IPS DF 4.7 (cell line): Measurements from ENCODE around the gene NCOA1.
"Not testable (repeated sequence)": the region's sequence is repeated elsewhere in the genome, so short reads cannot be mapped to it uniquely, and the experiment has no call there.

Experiments
- DNase-seq: peaks from one replicate; pipeline ENCODE4 v3.0.0-alpha.2; 2013; ENCODE audit warnings: low spot score; ENCODE audit errors: extremely low read depth

Gene NCOA1

DNA sequence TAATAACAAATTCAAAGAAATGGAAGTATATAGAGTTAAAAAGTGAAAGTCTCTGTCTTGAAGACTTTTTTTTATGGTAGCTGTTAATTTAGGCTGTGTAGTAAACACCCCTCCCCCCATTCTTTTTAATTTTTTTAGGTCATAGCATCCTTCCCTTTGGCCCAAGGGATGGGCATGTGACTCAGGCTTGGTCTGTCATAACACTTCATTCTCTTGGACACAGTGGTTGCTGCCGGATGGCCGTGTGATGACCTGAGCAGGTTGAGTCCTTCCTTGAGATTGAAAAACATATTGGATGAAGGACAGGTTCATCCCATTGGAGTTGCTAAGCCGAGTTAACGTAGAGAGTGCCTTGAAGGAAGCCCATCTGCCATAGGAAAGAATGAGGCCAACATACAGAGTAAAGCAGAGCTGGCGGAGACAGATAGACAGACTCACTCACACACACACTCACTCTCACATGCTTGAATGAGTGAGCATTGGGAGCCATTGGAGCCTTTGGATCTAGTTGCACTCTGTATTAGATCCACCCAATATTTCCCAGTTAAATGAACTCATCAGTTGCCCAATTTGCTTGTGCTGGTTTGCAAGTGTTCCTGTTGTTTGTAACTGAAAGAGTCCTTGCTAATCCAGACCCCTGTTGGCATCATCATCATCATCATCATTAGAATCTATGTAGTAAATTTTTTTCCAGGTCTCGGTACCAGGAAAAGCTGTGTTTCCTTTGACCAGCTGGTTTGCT lies 14.7 kb downstream of the NCOA1 start:
- no peak for DNase-seq

DNA sequence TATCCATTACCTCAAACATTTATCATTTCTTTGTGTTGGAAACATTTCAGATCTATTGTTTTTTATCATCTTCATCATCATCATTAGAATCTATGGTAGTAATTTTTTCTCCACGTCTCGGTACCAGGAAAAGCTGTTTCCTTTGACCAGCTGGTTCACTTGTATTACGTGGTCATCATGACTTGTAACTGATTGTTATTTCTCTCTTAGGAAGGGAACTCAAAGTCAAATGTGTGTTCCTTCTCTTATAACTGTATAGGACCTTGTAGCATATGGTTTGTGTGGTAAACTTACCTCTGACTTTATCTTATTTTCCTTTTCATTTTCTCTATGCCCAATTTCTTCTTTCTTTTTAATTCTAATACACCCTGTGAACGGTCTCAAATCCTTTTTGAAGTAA lies 16.5 kb downstream of the NCOA1 start:
- no peak for DNase-seq

DNA sequence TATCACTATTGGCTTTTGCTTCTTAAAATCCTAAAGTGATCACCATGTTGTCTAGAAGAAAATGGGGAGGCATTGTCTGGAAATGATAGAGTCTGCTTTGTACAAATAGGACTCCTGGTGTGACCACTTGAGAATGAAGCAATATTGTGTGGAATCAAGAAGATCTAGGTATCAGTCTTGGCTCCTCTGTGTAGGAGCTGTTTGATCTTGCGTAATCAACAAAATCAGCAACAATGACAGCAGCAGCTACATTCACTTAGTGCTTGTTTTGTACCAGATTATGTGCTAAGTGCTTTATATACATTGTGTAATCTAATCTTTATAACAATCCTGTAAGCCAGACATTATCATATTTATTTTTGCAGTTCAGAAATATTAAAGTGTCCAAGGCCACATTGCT lies 17.8 kb downstream of the NCOA1 start:
- no peak for DNase-seq

DNA sequence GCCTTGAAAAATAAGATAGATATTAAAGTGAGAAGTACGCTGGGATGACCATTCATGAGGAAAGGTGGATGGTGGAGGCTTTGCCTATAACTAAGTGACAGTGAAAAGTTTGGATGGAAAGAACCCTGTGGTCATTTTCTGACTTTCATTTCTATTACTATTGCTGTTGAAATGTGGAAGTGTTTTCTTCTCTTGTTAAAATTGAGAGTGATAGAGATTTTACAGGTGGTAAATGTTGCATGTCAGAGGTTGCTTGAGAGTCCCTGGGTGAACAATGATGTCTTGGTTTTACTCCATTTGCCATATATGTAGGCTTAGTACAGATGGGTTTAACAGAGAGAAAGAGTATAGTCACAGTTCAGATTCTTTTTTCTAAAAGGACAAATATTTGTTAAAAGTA lies 18.4 kb downstream of the NCOA1 start:
- no peak for DNase-seq

DNA sequence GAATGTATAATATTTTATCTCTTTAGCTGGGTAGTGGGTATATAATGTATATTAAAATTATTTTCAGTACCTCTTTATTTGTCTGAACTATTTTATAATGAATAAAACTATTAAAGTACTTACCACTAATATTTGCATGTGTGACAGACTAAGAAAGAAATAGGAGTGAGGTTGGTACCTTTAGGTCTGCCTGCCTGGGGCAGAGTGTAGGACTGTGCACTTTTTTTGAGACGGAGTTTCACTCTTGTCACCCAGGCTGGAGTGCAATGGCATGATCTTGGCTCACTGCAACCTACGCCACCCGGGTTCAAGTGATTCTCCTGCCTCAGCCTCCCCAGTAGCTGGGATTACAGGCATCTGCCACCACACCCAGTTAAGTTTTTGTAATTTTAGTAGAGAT lies 18.8 kb downstream of the NCOA1 start:
- DNase-seq, result no peak

DNA sequence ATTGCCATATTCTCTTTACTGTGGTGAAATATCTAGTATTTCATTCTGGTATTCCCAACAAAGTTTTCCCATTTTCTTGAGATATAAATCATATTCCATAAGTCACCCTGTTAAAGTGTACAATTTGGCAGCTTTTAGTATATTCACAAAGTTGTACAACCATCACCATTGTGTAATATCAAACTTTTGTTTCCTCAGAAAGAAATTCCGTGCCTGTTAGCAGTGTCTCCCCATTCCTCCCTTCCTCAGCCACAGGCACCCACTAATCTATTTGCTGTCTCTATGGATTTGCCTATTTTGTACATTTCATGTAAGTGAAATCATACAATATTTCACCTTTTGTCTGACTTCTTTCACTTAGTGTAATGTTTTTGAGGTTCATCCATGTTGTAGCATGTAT lies 19.7 kb downstream of the NCOA1 start:
- DNase-seq, result no peak

DNA sequence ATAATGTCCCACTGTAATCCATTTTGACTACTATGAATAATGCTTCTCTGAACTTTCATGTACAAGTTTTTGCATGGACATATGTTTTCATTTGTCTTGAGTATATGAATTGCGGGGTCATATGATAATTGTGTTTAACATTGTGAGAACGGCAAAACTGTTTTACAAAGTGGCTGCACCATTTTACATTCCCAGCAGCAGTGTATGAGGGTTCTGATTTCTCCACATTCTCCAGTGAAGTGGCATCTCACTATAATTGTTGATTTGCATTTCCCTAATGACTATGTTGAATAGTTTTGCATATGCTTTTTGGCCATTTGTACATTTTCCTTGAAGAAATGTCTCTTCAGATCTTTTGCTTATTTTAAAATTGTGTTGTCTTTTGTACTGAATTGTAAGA lies 20.1 kb downstream of the NCOA1 start:
- DNase-seq, result no peak

DNA sequence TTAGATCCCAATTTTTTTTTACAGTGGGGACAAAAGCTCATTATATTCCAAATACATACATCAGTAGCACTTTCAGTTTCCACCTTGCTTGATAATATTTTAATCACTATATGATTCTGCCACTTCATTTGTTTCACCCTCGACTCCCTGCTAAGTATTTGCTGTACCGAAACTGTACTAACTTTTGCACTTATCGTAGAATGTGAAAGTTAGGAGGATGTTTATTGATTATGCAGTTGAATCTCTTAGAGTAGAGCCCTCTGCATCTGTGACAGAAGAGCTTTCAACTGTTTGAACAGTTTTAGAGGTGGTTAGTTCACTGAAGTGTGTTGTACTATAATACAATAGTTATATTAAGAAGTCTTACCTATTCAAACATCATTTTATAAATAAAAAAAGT lies 20.8 kb downstream of the NCOA1 start:
- DNase-seq, result no peak

DNA sequence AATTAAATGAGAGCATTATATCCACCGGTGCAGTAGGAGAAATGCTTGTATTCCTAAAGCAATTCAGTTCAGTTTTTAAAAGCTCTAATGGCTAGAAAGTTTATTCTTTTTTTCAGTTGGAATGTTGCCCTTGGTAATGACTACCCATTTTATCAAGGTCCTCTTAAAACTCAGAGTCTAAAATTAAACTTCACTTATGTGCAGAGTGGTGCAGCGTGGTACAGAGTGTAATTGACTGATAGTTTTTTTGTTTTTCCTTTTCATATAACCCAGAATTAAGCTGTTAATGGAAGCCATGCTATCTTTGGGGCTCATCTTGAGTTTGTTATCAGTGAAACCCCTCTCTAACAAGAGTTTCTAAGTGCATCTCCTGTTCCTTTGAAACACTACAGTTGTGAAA lies 21.4 kb downstream of the NCOA1 start:
- DNase-seq, result no peak

DNA sequence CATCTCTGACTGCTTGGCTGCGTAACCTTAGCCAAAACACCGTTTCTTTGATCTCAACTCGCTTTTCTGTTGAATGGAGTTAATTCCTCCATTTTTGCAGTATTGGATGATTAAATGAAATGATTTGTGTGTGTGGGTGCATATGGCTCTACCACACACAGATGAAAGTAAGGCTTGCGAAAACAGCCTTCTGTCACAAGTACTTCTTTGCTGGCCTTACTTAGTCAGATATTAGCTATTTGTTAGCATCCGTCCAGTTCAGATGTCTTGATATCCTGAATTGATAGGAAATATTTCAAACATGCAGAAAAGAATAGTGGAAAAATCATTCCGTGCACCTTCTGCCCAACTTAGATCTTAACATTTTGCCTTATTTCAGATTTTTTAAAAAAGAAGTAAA lies 21.8 kb downstream of the NCOA1 start:
- no peak for DNase-seq

DNA sequence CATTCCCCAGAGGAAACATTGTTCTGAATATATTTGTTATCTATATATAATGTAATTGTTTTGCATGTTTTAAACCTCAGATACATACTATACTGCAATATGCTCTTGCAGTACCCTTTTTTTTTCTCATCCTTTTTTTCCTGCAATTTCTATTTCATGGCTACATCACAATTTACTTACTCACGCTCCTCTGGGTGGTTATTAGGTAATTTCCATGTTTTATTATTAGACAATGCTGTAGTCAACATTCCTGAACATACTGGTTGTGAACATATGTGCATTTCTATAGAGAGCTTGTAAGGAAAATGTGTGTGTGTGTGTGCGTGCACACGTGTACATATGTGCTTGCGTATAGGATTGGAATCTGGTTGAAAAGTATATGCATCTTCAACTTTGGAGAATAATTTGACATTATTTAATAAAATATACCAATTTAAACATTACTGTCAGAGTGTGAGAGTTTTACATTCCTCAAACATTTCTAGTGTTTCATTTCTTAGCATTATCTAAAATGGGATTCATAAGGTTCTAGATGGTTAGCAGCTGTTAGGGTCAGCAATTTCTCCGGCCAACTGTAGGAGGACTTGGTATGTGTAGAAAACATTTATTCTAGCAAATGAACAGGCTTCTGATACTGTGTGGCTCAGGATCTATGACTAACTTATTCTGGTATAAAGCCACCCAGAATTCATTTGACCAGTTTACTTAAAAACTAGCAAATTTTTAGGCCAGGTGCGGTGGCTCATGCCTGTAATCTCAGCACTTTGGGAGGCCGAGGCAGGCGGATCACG lies 22.4 kb downstream of the NCOA1 start:
- no peak for DNase-seq

DNA sequence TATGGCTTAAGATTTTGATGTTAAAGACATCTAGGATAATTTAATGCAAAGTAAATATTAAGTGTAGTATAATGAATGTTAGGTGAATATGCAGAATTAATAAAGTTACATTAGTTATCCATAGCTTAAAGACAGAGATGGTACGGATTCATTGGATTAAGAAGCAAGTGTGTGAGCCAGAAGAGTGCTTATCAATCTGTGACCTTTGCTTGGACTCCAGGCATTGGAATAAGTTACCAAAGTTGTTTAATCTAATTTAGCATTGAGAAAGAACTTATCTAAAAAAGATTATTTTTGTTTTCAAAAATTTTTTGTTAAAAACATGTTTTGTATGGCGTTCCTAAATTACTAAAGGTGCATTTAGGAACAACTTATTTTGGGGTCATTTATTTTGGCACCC lies 23.8 kb downstream of the NCOA1 start:
- DNase-seq, result no peak

DNA sequence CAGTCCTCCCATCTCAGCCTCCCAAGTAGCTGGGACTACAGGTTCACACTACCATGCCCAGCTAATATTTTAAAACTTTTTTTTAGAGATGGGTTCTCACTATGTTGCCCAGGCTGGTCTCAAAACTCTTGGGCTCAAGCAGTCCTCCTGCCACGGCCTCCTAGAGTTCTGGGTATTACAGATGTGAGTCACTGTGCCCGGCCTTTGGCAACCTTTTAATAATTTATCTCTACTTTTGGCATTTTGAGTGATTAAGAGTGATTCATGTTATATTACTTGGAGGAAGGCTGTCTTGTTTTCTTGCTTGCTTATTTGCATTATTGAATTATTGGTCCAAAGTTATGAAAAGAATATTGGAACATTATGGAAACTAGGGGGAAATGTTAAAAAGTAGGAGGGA lies 24.3 kb downstream of the NCOA1 start:
- no peak for DNase-seq

DNA sequence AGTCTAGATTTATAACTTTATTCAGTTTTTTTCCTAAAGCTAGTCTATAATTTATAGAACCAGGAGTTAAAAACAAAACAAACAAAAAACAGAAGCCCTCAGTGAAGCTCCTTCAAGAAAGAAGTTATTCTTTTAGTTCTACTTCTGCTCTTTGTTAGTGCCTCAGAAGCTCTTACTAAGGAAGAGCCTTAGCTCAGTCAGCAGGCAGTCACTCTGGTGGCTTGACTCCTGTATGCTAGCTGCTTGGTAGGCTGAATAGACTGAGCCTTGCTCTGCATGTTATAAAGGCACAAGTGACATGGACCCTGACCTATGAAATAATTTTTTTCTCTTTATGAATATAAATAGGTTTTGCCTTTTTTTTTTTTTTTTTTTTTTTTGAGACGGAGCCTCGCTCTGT lies 24.8 kb downstream of the NCOA1 start:
- DNase-seq, result no peak

DNA sequence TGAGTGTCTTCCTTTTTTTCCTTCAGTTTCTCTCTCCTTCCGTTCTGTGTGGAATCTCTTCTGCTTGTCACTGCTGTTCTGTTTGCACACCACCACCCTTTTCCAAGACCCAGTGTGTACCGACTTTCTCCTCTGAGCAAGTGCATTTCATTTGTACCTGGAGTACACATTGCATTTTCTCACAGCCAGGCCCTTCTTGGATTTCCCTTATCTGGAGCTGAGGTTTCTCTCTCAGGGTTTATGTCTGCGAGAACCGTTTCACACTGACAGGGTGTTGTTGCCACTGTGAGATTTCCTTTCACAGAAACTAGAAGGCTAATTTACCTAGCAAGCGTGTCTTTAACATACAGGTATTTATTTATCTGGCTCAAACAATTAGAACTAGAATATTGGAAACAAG lies 26.2 kb downstream of the NCOA1 start:
- DNase-seq, result no peak

DNA sequence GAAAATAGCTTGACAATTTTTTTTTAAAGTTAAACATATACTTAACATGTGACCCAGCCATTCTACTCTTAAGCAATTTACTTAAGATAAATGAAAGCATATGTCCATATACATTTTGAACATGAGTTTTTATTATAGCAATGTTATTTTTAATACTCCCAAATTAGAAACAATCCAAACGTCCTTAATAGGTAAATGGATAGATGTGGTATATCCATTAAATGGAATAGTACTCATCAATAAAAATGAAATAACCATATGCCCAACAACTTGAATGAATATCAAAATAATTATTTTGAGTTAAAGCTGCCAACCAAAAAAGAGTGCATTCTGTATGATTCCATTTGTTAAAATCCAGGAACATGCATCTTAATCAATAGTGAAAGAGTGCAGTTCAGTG lies 29.1 kb downstream of the NCOA1 start:
- no peak for DNase-seq

DNA sequence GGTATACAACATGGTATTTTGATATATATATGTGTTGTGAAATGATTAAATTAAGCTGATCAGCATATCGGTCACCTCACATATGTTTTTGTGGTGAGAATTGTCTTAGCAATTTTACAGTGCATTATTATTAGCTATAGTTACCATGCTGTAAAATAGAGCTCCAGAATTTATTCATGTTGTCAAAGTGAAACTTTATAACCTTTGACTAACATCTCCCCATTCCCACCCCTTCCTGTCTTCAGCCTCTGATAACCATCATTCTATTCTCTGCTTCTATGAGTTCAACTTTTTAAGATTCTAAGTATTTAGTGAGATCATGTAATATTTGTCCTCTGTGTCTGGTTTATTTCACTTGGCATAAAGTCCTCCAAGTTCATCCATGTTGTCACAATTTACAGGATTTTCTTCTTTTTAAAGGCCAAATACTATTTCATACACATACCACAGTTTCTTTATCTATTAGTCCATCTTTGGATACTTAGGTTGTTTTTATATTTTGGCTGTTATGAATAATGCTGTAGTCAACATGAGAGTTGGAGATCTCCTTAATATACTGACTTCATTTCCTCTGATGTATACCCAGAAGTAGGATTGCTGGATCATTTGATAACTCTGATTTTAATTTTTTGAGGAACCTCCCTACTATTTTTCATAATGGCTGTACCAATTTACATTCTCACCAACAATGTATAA lies 30.3 kb downstream of the NCOA1 start:
- DNase-seq, result no peak

DNA sequence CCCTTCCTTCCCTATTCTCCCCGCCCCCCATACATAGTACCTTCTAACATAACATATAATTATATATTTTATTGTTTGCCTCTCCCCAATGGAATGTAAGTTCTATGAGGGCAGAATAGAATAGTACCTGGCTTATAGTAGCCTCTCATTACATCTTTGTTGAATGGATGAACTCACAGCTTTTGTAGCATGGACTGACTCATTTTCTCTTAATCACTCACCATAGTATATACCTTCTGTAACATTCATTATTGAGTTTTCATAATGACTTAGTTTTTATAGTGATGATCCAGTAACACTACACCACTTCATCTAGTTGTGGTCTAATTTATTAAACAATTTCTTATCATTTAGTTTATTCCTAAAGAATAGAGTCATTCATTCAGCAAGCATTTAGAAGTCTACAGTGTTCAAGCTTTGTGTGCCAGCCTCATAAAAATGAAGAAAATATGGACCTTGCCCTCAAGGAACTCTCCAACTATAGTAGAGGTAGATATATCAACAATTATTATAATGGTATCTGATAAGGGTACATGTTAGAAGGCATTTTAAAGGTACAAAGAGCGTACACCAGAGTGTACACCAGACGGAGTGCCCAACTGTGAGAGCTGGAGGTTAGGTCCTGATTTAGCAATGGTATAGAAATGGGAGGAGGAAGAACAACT lies 31.1 kb downstream of the NCOA1 start:
- no peak for DNase-seq

DNA sequence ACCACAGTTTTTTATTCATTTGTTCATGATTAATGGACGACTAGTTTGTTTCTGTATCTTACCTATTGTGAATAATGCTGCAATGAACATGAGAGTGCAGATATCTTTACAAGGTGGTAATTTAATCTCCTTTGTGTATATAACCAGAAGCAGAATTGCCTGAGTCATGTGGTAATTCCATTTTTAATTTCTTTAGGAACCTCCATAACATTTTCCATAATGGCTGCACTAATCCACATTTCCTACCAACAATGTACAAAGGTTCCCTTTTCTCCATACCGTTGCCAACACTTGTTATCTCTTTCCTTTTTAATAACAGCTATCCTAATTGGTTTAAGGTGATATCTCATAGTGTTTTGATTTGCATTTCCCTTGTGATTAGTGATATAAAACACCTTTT lies 36.5 kb downstream of the NCOA1 start:
- no peak for DNase-seq

DNA sequence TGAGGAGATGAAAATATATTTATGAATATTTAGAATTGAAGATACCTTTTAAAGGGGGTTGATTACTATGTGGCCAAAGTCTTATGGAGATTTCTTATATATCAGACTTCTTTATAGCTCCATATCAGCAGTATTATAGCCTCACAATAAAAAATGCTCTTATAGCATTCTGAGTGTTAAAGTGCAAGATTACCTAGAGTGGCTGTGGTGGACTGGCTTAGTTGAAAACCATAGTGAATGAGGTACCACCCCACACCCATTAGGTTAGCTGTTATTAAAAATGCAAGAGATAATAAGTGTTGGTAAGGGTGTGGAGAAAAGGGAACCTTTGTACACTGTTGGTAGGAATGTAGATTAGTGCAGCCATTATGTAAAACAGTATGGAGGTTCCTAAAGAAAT lies 39.7 kb downstream of the NCOA1 start:
- DNase-seq, result no peak

DNA sequence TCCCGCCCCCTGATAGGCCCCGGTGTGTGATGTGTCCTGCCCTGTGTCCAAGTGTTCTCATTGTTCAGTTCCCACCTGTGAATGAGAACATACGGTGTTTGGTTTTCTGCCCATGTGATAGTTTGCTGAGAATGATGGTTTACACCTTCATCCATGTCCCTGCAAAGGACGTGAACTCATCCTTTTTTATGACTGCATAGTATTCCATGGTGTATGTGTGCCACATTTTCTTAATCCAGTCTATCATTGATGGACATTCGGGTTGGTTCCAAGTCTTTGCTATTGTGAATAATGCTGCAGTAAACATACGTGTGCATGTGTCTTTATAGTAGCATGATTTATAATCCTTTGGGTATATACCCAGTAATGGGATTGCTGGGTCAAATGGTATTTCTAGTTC lies 40.6 kb downstream of the NCOA1 start:
- not testable (repeated sequence) for DNase-seq

DNA sequence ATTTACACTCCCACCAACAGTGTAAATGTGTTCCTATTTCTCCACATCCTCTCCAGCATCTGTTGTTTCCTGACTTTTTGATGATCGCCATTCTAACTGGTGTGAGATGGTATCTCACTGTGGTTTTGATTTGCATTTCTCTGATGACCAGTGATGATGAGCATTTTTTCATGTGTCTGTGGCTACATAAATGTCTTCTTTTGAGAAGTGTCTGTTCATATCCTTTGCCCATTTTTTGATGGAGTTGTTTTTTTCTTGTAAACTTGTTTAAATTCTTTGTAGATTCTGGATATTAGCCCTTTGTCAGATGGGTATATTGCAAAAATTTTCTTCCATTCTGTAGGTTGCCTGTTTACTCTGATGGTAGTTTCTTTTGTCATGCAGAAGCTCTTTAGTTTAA lies 41.0 kb downstream of the NCOA1 start:
- not testable (repeated sequence) for DNase-seq
